GM04504 (cell line): Measurements from ENCODE around the gene CTR9.

Experiments used
- DNase-seq: peaks from one replicate; pipeline ENCODE4 v3.0.0-alpha.2; 2012; ENCODE audit warnings: low read depth

CTR9 gene

DNA sequence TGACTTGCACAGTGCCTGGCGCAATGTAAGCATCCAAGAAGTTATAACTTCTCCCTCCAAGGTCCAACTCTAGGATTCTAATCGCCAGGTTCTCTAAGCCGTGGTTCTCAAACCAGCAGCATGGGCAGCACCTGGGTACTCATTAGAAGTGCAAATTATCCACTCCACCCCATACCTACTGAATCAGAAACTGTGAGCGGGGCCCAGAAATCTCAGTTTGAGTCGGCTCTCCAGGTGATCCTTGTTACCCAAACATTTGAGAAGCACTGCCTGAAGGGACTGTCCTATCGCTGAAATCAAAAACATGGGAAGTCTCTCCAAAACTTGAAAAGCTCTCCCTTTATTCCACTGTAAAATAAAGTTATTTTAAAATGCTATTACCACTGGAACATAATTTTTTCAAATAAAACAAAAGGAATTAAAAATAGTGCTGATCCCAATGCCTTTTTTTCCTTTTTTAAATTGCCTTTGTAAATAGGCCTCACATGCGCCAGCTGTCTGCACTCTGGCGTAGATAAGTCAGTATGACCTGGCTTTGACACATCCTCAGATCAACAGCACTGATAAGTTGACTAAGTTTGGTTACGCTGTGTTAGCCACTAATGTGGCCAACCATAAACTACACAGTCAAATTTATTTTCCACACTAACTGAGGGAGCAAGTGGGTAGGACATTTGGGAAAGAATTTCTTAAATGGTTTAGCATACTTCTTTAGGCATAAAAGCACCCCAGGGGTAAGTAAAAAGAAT lies 8.4 kb upstream of the CTR9 start:
- DNase-seq: no peak

DNA sequence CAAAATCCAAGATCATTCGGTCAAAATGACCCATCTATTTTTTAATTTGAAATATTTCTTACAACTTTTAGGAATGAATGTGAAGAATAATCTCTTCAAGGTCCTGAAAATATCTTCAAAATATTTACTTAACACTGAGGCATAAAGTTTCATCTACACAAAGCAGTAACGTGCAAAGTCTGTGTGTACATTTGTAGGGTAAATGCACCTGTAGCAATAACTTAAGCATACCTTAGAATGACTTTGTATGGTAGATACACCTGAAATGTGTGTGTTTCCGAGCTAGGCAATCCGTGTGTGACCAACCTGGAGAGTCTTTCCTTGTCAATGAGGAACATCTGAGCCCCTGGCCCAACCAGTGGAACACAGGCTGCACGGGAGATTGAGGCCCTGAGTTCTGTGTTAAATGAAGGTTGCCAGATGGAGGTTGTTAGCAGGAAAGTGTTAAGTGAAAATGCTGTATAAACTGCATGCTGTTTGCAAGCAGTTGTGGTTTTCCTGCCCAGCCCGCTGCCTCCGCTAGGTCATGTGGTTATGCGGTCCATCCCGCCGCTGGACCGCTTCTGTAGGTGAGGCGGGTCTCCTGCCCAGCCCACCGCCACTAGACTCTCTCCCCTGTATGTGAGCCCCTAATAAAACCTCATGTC lies 7.6 kb upstream of the CTR9 start:
- DNase-seq: no peak

DNA sequence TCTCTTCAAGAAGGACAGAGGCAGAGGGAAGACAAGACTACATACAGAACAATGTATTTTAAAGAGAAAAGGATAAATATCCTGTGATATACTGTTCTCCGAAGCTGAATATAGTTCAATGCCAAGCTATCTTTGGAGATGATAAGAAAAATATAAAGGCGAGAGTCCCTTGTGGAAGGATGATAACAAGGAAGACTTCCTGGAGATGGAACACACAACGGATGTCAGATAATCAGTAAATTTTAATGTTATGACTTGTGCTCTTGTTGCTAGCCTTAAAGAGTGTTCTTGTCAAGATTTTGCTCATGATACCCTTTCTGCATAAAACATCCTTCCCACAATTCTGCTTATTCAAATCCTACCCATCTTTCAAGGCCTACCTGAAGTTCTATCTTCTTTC lies 6.8 kb upstream of the CTR9 start:
- DNase-seq: no peak

DNA sequence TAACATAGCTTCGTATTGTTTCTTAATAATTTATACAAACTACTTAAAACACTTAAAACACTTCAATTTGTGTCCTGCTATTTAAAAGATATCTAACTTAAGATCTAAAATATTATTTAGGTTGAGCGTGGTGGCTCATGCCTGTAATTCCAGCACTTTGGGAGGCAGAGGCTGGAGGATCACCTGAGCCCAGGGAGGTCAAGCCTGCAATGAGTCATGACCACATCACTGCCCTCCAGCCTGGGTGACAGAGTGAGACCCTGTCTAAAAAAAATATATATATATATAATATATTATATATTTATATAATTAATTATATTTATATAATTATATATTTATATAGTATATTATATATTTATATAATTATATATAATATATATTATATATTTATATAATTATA lies 4.2 kb upstream of the CTR9 start:
- DNase-seq: no peak

DNA sequence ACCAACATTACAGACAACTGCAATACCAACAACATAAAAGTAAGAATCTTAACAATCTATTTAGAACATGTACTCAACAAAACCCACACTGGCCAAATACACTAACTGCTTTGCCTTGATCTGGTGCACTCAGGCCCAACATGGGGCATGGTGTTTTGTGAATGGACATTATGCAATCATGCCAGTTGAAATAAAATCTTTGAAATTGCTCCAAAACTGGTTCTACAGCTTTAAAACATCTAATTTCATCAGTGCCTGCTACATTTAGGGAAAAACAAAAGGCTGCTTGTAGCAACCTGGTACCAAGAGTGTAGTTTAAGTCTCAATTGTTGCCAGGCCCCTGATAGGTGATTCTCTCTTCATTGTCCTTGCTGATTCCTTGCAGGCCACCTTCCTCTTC lies 3.3 kb upstream of the CTR9 start:
- DNase-seq: no peak

DNA sequence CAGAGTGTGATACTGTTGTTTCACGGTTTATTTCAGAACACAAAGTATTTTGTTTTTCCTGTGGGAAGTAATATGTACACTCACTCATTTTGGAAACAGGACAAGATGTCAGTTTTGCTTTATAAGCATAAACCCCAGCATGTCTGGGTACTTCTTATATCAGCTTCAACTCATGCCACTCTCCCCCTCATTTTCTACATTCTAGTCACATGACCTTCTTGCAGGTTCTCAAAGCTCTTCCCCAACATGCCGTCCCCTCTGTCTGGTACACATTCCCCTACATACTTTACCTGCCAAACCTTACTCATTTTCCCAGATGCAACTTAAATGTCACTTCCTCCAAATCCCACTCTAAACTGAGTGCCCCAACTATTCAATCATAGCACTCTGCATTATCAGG lies 1.6 kb upstream of the CTR9 start:
- DNase-seq: no peak

DNA sequence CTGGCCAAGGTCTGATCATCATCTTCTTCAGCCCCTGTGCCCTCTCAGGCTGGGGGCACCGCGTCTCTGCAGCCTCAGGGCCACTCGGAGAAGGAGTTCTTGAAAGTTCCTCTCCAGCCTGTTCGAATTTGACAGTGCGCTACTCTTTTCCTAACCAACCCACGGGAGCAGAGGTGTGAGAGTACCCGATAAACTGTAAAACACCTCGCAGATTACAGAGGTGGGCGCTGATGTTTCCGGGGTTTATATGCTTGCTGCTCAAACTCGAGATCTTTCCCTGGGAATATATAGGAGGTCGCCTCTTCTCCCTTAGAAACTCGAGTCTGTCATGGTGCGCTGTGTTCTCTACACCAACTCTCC lies 515 bp downstream of the CTR9 start:
- no peak for DNase-seq

DNA sequence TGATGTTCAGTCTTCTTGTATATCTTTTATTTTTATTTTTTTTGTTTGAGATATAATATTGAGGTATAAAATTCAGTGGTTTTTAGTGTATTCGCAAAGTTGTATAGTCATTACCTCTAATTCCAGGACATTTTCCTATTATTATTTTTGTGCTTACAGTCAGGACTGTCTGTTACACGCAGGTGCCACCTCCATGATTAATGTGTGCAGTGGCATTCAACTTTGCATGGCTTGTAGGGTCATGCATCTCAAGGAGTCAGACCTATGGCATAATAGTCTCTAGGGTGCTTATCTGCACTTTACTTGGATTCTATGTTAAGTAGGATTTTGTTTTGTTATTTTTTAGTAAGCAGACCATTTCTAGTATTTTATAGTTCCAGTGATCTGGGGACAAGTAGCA lies 1.0 kb downstream of the CTR9 start:
- no peak for DNase-seq

DNA sequence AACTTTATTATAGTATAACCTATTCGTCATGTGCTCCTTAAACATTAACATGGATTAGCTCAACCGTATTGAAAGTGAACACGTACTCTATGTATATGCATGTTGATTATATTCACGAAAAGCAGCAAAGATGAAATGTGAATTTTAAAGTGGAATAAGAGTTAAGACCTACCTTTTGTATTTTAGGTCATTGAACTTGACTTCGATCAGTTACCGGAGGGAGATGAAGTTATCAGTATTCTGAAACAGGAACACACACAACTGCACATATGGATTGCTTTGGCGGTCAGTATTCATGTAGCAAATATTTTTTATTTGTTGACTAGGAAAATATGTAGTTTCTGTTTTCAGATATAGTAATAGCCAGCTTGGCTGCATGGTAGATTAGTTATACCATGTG lies 1.4 kb downstream of the CTR9 start:
- no peak for DNase-seq

DNA sequence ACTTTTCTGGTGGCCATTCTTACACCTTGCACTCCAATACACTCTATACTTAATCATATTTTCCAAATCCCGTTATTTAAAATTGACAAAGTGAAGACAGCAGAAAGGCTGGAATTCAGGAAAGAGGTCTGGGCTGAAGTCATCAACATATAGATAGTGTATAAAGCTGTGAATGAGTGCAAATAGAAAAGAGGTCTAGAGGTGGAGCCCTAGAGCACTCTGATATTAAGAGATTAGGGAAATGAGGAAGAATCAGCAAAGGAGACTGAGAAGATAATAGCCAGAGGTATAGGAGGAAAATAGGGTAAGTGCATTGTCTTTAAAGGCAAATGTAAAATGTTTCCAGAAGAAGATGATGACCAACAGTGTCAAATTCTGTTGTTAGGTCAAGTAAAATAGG lies 7.9 kb downstream of the CTR9 start:
- no peak for DNase-seq

DNA sequence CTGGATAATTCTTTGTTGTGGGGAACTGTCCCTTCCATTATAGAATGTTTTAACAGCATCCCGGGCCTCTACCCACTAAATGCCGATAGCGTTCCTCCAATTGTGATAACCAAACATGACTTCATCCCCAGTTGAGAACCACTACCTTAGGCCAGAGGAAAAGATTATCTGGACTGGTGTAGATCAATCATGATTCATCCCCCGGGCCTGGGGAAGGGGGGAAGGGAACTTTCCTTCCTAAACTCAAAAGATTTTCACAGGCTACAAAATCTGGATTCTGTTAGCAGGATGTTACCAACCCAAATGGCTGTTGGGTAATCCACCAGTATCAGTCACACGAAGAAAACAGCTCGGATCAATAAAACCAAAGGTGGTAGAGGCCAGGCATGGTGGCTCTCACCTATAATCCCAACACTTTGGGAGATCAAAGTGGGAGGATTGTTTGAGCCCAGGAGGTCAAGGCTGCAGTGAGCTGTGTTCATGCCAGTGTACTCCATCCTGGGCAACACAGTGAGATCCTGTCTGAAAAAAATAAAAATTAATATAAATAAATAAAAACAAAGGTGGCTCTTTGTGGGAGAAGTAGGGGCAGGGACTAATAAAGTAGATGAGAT lies 10.1 kb downstream of the CTR9 start:
- no peak for DNase-seq

DNA sequence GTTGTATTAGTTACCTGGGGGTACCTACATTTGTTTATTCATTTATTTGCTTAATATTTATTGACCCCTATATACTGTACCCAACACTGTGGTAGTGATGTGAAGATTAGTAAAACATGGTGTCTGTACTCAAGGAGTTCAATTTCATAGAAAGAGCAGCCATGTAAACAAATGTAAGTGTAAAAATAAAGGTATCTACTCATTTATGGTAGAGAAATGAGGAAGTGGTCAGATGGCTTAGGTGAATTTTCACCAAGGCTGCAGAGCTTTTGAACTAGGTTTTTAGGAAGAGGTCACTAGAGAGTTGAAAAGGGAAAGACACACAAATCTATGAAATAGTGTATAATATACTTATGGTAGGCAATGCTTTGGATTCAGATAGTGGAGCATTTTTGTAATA lies 11.1 kb downstream of the CTR9 start:
- no peak for DNase-seq

DNA sequence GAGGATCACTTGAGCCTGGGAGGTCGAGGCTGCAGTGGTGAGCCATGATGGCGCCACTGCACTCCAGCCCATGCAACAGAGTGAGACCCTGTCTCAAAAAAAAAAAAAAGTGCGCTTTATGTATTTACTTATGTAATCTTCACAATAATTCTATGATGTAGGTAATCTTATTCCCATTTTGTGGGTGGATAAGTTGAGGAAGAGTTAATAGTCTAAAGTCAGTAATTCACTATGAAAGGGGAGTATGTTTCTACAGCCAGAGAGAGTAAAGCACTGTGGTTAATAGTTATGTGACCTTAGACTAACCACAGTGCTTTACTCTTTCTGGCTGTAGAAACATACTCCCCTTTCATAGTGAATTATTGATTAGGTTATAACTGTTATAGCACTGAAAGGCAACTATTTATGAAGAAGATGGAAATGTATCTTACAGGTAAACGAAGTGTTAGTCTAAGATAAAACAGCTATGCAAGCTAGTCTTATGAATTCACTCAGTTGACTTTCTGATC lies 11.9 kb downstream of the CTR9 start:
- no peak for DNase-seq

DNA sequence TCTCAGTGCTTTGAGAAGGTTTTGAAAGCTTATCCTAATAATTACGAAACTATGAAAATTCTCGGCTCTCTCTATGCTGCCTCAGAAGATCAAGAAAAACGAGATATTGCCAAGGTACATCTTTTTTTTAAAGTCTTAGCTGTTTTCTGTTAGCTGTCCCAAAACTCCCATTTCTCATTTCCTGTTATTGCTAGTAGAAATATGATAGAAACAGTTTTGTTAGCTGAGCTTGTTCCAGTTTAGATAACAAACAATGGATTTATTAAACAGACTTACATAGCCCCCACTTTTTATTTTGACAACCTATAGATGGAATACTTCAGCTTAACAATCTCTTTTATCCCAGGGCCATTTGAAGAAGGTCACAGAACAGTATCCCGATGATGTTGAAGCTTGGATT lies 12.7 kb downstream of the CTR9 start:
- DNase-seq: no peak

DNA sequence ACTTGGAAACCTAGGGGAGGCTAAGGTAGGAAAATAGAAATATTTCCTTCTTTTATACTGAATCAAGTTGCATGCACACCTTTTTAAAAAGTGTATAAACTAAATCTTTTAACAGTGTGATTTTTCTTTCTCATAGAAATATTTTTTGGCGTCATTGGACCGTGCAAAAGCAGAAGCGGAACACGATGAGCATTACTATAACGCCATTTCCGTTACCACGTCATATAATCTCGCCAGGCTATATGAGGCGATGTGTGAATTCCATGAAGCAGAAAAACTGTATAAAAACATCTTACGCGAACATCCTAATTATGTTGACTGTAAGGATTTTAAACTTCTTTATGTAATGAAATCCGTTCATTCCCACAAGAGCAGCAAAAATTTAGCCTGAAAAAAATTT lies 13.4 kb downstream of the CTR9 start:
- no peak for DNase-seq

DNA sequence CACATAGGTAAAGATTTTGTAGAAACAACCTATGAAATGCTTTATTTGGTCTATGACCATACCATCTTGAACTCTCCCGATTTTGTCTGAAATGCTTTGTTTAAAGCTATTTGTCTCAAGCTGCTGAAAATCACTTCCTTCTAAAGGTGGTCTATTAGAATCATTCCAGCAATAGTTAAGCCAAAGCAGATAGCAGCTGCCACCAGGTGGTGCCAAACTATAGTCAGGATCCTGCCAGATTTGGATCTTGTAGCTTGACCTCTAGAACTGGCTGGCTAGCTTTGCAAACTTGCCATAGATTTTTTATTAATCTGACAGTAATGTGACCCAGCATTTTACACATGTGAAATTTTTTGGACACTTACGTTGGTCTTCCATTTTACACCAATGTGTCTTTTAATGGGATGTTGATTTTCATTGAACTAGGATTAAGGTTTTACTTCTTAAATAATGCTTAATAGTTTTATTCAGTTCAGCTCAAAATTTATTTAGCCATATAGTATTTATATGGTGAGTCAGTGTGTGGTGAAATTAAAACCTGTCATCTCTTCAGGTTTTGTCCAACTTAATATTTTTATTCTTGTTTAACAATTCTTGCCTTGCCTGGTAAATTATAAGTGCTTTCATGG lies 19.7 kb downstream of the CTR9 start:
- DNase-seq: peak; percentile 34

DNA sequence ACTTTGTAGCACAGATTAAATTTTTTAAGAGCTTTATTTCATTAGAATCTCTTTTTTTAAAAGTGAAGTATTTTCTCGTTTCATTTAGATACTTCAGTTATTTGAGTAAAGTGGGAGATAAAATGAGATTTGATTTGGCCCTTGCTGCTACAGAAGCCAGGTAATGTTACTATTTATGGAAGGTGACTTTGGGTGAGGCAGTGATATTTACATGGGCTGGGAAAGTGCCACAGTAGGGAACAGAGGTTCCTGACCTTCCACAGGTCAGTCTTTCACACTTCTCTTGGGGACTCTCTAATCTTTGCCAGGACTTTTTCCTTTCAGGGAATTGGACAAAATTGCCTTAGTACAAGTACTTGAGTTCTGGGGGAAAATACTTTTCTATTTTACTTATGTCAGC lies 20.4 kb downstream of the CTR9 start:
- DNase-seq: no peak

DNA sequence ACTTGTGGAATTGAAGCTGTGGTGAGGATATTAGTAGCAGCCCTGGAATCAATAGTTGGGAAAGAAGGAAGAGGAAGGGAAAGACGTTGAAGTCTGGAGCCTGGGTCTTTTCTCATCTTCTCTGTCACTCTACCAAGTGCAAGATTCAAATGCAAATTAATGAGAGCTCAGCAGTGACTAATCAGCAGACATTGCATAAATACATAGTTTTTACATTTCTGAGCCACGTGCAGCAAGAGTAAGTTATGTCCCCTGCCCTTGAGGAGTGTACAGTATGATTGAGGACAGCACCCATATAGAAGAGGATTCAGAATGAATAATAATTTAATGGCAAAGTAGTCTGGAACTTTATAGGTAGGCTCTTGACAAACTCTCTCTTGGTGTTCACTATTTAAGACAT lies 23.8 kb downstream of the CTR9 start:
- no peak for DNase-seq

DNA sequence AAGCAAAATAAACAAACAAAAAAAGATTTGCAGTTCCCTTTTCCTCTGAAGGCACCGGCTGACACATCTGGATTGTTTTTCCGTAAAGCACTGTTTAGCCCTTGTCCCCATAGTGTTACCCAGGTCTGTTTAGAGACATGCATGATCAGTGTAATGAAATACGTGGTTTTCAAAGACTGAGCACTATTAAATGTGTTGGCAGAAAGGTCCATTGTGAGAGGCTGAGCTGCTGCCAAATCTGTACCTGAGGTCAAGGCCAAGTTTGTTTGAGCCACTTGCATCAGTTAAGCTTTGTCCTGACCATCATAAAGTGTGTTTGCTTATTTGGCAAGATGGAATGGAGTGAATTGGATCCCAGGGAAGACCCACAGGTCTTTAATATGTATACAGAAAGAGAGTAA lies 26.3 kb downstream of the CTR9 start:
- DNase-seq: no peak

DNA sequence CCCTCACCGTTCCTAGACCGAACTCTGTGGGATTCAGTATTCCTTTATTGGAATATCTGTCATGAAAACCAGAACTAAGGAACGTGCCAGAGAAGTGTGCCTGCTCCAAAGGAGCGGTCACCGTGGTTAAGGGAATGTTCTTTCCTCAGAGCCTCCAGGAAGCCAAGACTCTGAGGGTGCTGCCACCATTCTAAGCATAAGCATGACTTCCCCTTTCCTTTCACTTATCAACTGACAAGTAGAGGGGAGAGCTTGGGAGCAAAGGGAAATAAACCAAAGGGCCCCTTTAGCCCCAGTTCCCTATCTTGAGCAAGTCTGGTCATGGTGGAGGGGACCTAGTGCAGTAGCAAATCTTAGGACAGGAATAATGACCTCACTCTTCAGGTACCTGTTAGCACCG lies 26.8 kb downstream of the CTR9 start:
- DNase-seq: no peak

DNA sequence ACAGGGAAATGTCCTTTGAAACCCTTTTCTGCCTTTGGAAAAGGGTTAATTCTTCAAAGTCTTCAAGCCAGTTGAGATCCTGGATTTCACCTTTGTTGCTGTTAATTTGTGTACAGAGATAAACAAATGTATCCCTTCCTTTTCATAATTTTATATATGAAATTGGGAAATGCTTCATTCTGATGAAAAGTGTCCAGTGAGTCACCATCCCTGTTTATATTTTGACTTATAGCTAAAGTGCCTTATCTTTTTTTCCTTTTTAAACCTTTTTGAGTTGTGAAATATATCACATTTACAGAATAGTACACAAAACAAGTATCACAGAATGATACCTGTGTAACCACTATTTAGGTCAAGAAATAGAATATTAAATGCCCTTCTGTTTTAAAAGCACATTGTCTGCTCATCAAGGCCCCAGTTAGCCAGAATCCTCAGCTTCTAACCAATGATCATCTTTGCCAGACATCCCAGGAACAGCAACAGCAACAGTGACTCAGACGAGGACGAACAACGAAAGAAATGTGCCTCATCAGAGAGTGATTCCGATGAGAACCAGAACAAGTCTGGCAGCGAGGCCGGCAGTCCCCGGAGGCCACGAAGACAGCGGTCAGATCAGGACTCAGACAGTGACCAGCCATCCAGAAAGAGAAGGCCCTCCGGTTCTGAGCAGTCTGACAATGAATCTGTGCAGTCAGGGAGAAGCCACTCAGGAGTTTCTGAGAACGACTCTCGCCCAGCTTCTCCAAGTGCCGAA lies 27.3 kb downstream of the CTR9 start:
- DNase-seq: peak; percentile 92

DNA sequence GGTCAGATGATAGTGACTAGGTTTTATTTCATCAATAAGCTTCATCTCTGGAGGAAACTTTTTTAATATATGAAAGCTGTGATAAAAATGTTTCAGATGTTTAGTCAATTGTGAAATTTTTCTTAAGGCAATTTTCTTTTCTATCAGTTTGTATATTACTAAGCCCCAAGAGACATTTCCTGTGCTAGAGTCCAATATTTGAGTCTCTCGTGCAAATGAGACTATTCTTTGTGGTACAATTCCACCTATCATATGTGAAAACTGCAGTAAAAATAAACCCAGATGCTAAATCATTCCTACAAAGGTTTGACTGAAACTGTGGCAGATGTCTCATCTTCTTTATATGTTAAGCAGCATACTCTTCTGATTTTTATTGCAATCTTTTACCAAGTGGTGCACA lies 28.0 kb downstream of the CTR9 start:
- DNase-seq: peak; percentile 24
